ENCODE data around the gene UBE2O.

- TF ChIP-seq CTCF (IDR thresholded peaks at IDR 0.05; ENCODE audit: insufficient read depth, low read depth, low read length) (no peak), EZH2 (IDR thresholded peaks at IDR 0.05; ENCODE audit: insufficient read depth, low read length) (no peak)
These were observed 107.5 kb downstream of the UBE2O start for GRCh38 chr17:76345377-76345974.
